PFSK-1 (cell line): ENCODE data around the gene PIEZO2.

Experiments
- FOXP2 ChIP-seq: optimal IDR thresholded peaks from 2 replicates; pipeline ENCODE3; 2011; ENCODE audit warnings: borderline replicate concordance, control low read depth, inconsistent platforms; ENCODE audit not compliant: insufficient read depth; ENCODE audit errors: extremely low read length, extremely low read depth
- TAF1 ChIP-seq: IDR thresholded peaks from 2 replicates; pipeline ENCODE4 v1.6.1; 2012; ENCODE audit warnings: low read length, control low read depth, borderline replicate concordance; ENCODE audit not compliant: insufficient read depth

GRCh38 chr18:10901329-10901728 is 248.0 kb downstream of the PIEZO2 start:
- TF ChIP-seq TAF1: no peak
- no peak for TF ChIP-seq FOXP2
